SK-N-SH (cell line): ENCODE results near the gene S100A9.

Experiments used
- CTCF ChIP-seq: fragments of 200-600 bp; sonication (generic); IDR thresholded peaks from 2 replicates; pipeline ENCODE4 v1.6.1; 2017; ENCODE audit warnings: antibody characterized with exemption, mild to moderate bottlenecking, moderate library complexity
- EP300 ChIP-seq, 2 experiments: IDR thresholded peaks; 2 replicates each; pipeline versions ENCODE4 v1.4.0 to v1.6.1; 2012; ENCODE audit warnings: borderline replicate concordance in 1 of 2, low read depth in 1 of 2, low read length in 1 of 2
- RFX5 ChIP-seq: IDR thresholded peaks from 2 replicates; pipeline ENCODE4 v1.6.1; 2012; ENCODE audit warnings: mild to moderate bottlenecking, improper control_type of control experiment, low read length

GRCh38 chr1:153399401-153400055, 41.9 kb downstream of the S100A9 start:
- no peak for TF ChIP-seq CTCF
- TF ChIP-seq EP300 (IDR thresholded peaks at IDR 0.05; ENCODE audit: borderline replicate concordance in 1 of 2, low read depth in 1 of 2, low read length in 1 of 2), result no peak
- TF ChIP-seq RFX5, result no peak
